Measurements from ENCODE around the gene ANKRD13D.

ANKRD13D gene

GRCh38 chr11:67262731-67263675 is 26.1 kb upstream of the ANKRD13D start:
- DNase-seq, result peak; percentile 76

- DNase-seq, result no peak
These were observed 24.8 kb upstream of the ANKRD13D start for GRCh38 chr11:67264260-67264659.

- DNase-seq, result no peak
These were observed 24.0 kb upstream of the ANKRD13D start for GRCh38 chr11:67264877-67265632.

GRCh38 chr11:67265633-67266448 is 23.3 kb upstream of the ANKRD13D start:
- DNase-seq, result peak; percentile 80

GRCh38 chr11:67266449-67267187 is 22.5 kb upstream of the ANKRD13D start, which contains the start of gene GRK2:
Gene GRK2, plus strand, starts transcription at chr11:67266473. Its CDS starts 227 bp downstream, at chr11:67266700.
- DNase-seq, result peak; percentile 51

GRCh38 chr11:67267188-67268080 is 21.7 kb upstream of the ANKRD13D start:
- DNase-seq, result peak; percentile 47

- peak; percentile 71 for DNase-seq
These were observed 20.8 kb upstream of the ANKRD13D start for GRCh38 chr11:67268081-67268961.

- no peak for DNase-seq
These were observed 20.2 kb upstream of the ANKRD13D start for GRCh38 chr11:67268962-67269268.

GRCh38 chr11:67269401-67270255 is 19.5 kb upstream of the ANKRD13D start:
- no peak for DNase-seq

- DNase-seq, result no peak
These were observed 18.6 kb upstream of the ANKRD13D start for GRCh38 chr11:67270256-67271204.

GRCh38 chr11:67271205-67271540 is 17.9 kb upstream of the ANKRD13D start:
- DNase-seq, result no peak

- DNase-seq, result peak; percentile 72
These were observed 17.4 kb upstream of the ANKRD13D start for GRCh38 chr11:67271541-67272284.

GRCh38 chr11:67272327-67273259 is 16.5 kb upstream of the ANKRD13D start:
- DNase-seq, result no peak

- DNase-seq, result no peak
These were observed 15.7 kb upstream of the ANKRD13D start for GRCh38 chr11:67273260-67273990.
